ENCODE results near the gene PLA2G15. TPM values are rescaled to one million over a fixed set of nuclear protein-coding genes. Genes with fewer than 3 reads are reported as not detected.
A peak's percentile ranks its signal among the peaks of the same experiment; 100 is the strongest.

PLA2G15 gene
- total RNA-seq, 1 experiment from 2014 or later: 4.6 TPM

DNA sequence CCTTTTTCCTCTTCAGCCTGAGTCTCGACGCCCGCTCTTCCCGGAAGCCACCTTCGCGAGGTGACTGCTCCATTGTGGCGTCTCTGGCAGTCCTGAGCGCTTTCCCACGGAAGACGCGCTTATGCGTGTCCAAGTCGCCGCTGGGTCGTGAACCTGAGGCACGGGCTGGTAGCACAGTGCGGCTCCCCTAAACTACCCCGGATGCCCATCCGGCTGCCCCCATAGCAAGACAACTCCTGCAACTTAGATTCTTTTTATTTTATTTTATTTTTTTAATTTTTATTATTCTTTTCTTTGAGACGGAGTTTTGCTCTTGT lies 7.2 kb upstream of the PLA2G15 start:
- no peak for DNase-seq (ENCODE audit: unreplicated experiment)
- Mint-ChIP-seq H3K36me3 (ENCODE audit: insufficient read depth, unreplicated experiment) (peaks cover 15% of the 10 kb centered on the region), H3K27ac (ENCODE audit: low read depth, unreplicated experiment) (peak overlapping the region; percentile 94), H3K4me1 (ENCODE audit: insufficient read depth, unreplicated experiment) (peaks cover 16% of the 10 kb centered on the region), H3K27me3 (ENCODE audit: insufficient read depth, unreplicated experiment) (no peaks in the 10 kb centered on the region), H3K4me3 (ENCODE audit: unreplicated experiment) (peak overlapping the region; percentile 81), H3K9me3 (ENCODE audit: unreplicated experiment) (no peaks in the 10 kb centered on the region)
- ChIA-PET CTCF (interaction anchor here (0.6 to 4.2 kb wide), 4 partner anchors 26 to 90 kb away, joined by 3 to 18 read pairs (median 4); partner anchors contain the start of gene SLC7A6), POLR2A (interaction anchor here (0.7 to 6.0 kb wide), 29 partner anchors 7 to 406 kb away, joined by 3 to 99 read pairs (median 8); partner anchors contain the start of genes NFATC3, PLA2G15, PRMT7 and SLC7A6)
- TF ChIP-seq, protein P1, sequence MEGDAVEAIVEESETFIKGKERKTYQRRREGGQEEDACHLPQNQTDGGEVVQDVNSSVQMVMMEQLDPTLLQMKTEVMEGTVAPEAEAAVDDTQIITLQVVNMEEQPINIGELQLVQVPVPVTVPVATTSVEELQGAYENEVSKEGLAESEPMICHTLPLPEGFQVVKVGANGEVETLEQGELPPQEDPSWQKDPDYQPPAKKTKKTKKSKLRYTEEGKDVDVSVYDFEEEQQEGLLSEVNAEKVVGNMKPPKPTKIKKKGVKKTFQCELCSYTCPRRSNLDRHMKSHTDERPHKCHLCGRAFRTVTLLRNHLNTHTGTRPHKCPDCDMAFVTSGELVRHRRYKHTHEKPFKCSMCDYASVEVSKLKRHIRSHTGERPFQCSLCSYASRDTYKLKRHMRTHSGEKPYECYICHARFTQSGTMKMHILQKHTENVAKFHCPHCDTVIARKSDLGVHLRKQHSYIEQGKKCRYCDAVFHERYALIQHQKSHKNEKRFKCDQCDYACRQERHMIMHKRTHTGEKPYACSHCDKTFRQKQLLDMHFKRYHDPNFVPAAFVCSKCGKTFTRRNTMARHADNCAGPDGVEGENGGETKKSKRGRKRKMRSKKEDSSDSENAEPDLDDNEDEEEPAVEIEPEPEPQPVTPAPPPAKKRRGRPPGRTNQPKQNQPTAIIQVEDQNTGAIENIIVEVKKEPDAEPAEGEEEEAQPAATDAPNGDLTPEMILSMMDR (IDR thresholded peaks at IDR 0.05; ENCODE audit: unreplicated experiment): no peak
- BruUV-seq (replicated peaks): TSS peak; percentile 27
- intact Hi-C loops (cut with micrococcal nuclease): loop anchor here (5.0 kb wide), 1 partner anchor 271 kb away; the partner anchor contains the start of gene SLC12A4

- Mint-ChIP-seq H3K27me3 (ENCODE audit: insufficient read depth, unreplicated experiment) (no peaks in the 10 kb centered on the region), H3K9me3 (ENCODE audit: unreplicated experiment) (no peaks in the 10 kb centered on the region), H3K4me3 (ENCODE audit: unreplicated experiment) (no peak overlapping the region), H3K36me3 (ENCODE audit: insufficient read depth, unreplicated experiment) (peaks cover 2% of the 10 kb centered on the region), H3K27ac (ENCODE audit: low read depth, unreplicated experiment) (no peak overlapping the region), H3K4me1 (ENCODE audit: insufficient read depth, unreplicated experiment) (peaks cover 9% of the 10 kb centered on the region)
- DNase-seq (ENCODE audit: unreplicated experiment): no peak
- POLR2A ChIA-PET: interaction anchor here (1.1 kb wide), 1 partner anchor 8 kb away, joined by 3 read pairs; no protein-coding TSS in a partner anchor
- CTCF ChIA-PET: interaction anchor here (1.0 to 5.5 kb wide), 4 partner anchors 19 to 148 kb away, joined by 3 to 36 read pairs (median 8); no protein-coding TSS in a partner anchor
- TF ChIP-seq, protein P1 (IDR thresholded peaks at IDR 0.05; ENCODE audit: unreplicated experiment): no peak
- intact Hi-C loops (cut with micrococcal nuclease): no loop called here
- no TSS peak for BruUV-seq (replicated peaks)
Observed at GRCh38 chr16:68242085-68242484, 3.1 kb upstream of the PLA2G15 start.

DNA sequence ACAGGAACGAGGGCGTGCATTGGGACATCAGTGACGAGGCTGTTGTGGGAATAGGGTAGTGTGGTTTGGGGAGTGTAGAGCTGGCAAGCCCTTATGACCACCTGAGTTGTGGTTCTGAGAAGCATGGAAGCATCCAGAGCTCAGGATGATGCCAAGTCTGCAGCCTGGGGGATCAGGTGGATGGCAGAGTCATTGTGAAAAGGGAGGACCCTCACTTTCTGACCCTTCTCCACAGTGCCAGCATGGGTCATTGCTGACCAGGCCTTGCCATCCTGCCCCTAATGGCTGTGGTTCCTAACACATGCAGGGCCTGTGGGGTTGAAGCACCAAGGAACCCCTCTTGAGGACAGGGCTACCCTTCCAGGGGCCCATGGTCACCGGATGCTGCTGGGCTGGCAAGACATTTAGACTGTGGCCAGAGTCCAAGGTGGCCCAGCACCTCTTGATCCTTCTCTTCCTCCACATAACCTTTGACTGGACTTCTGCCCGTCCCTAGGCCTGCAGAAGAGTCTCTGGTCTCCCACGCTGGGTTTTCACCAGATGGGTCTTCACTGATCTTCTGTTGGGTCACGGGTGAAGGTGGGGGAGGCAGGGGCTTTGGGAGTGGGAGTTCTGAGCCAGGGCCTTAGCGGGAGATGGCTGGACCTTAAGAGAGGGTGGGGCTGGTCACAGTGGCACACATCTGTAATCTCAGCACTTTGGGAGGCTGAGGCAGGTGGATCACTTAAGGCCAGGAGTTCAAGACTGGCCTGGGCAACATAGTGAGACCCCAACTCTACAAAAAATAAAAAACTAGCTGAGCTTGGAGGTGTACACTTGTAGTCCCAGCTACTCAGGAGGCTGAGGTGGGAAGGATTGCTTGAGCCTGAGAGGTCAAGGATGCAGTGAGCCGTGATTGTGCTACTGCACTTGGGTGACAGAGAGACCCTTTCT lies 2.0 kb upstream of the PLA2G15 start:
- H3K36me3 Mint-ChIP-seq (ENCODE audit: insufficient read depth, unreplicated experiment): peaks cover 7% of the 10 kb centered on the region
- intact Hi-C loops (cut with micrococcal nuclease): no loop called here
- TF ChIP-seq, protein P1 (IDR thresholded peaks at IDR 0.05; ENCODE audit: unreplicated experiment): no peak

GRCh38 chr16:68244481-68244902 lies 681 bp upstream of the PLA2G15 start:
- no peak for DNase-seq (ENCODE audit: unreplicated experiment)
- Mint-ChIP-seq H3K4me1 (ENCODE audit: insufficient read depth, unreplicated experiment) (peaks cover 9% of the 10 kb centered on the region), H3K27ac (ENCODE audit: low read depth, unreplicated experiment) (peak overlapping the region; percentile 16), H3K4me3 (ENCODE audit: unreplicated experiment) (peak overlapping the region; percentile 83), H3K27me3 (ENCODE audit: insufficient read depth, unreplicated experiment) (no peaks in the 10 kb centered on the region), H3K36me3 (ENCODE audit: insufficient read depth, unreplicated experiment) (peaks cover 7% of the 10 kb centered on the region), H3K9me3 (ENCODE audit: unreplicated experiment) (no peaks in the 10 kb centered on the region)
- no TSS peak for BruUV-seq (replicated peaks)
- CTCF ChIA-PET: interaction anchor here (0.5 to 5.5 kb wide), 5 partner anchors 17 to 817 kb away, joined by 3 to 36 read pairs (median 5); no protein-coding TSS in a partner anchor
- POLR2A ChIA-PET: interaction anchor here (1.1 to 3.3 kb wide), 6 partner anchors 9 to 66 kb away, joined by 5 to 30 read pairs (median 14); partner anchors contain the start of genes ESRP2, PRMT7, SLC7A6 and SLC7A6OS
- intact Hi-C loops (cut with micrococcal nuclease): no loop called here
- TF ChIP-seq, protein P1 (IDR thresholded peaks at IDR 0.05; ENCODE audit: unreplicated experiment): no peak

More for the DNA sequence above, 2.0 kb upstream of the PLA2G15 start:
- H3K9me3 Mint-ChIP-seq (ENCODE audit: unreplicated experiment): no peaks in the 10 kb centered on the region
- peak overlapping the region; percentile 45 for H3K4me3 Mint-ChIP-seq (ENCODE audit: unreplicated experiment)
- BruUV-seq (replicated peaks): no TSS peak
- POLR2A ChIA-PET: interaction anchor here (0.7 to 3.3 kb wide), 4 partner anchors 7 to 69 kb away, joined by 3 to 30 read pairs (median 14); partner anchors contain the start of genes ESRP2, PRMT7 and SLC7A6OS
- no peak for DNase-seq (ENCODE audit: unreplicated experiment)
- H3K27me3 Mint-ChIP-seq (ENCODE audit: insufficient read depth, unreplicated experiment): no peaks in the 10 kb centered on the region
- CTCF ChIA-PET: interaction anchor here (0.6 to 5.5 kb wide), 6 partner anchors 18 to 131 kb away, joined by 3 to 36 read pairs (median 10); no protein-coding TSS in a partner anchor
- peaks cover 9% of the 10 kb centered on the region for H3K4me1 Mint-ChIP-seq (ENCODE audit: insufficient read depth, unreplicated experiment)
- H3K27ac Mint-ChIP-seq (ENCODE audit: low read depth, unreplicated experiment): no peak overlapping the region

All from MCF 10A (cell line).